ENCODE data around the gene PARD3B. TPM values are rescaled to one million over a fixed set of nuclear protein-coding genes. Genes with fewer than 3 reads are reported as not detected.
A peak's percentile ranks its signal among the peaks of the same experiment; 100 is the strongest.

The PARD3B gene
- total and polyA plus RNA-seq, 2 of the 13 experiments (the other 11 are each of a cell fraction or from before 2014, with no cell fraction given), result 0.71 to 2.3 TPM

- TF ChIP-seq ZNF30 (CRISPR knock-in tag; IDR thresholded peaks at IDR 0.05), result no peak
- TF ChIP-seq SNAPC5 (CRISPR knock-in tag; IDR thresholded peaks at IDR 0.05; ENCODE audit: borderline replicate concordance), result no peak
Observed at GRCh38 chr2:204899983-204900382, 354.7 kb downstream of the PARD3B start (continued).

GRCh38 chr2:204900487-204900886 is 355.2 kb downstream of the PARD3B start:
- no peak overlapping the region for H2AFZ ChIP-seq (ENCODE audit: low read length)
- no peak overlapping the region for H3K27ac ChIP-seq (ENCODE audit: extremely low read length, insufficient read depth, low read length)
- no peak overlapping the region for H3K9ac ChIP-seq (ENCODE audit: insufficient read depth, low read depth, low read length)
- peaks cover 16% of the 10 kb centered on the region for H3K4me1 ChIP-seq (ENCODE audit: insufficient read depth, low read length)
- DNase-seq (ENCODE audit: low spot score), result peak; percentile 43
- POLR2A ChIA-PET, result no interaction called here
- H3K79me2 ChIP-seq (ENCODE audit: insufficient read depth, low read length), result no peaks in the 10 kb centered on the region
- peaks cover 42% of the 10 kb centered on the region for H3K9me3 ChIP-seq (ENCODE audit: low read length)
- H3K36me3 ChIP-seq (replicated peaks in 1 of 2; ENCODE audit: control insufficient read depth in 1 of 2, insufficient read depth in 2 of 2, low read length in 2 of 2), result no peaks in the 10 kb centered on the region
- intact Hi-C loops (cut with micrococcal nuclease; ENCODE audit: unreplicated experiment), result no loop called here
- H3K4me3 ChIP-seq (replicated peaks in 1 of 3; ENCODE audit: insufficient read depth in 1 of 3, low read depth in 2 of 3, low read length in 3 of 3), result no peak overlapping the region
- no peak for ATAC-seq
- H3K4me2 ChIP-seq (ENCODE audit: low read depth, low read length), result no peak overlapping the region
- no peaks in the 10 kb centered on the region for H3K27me3 ChIP-seq (ENCODE audit: control insufficient read depth in 1 of 2, insufficient read depth in 2 of 2, low read length in 2 of 2)
- CTCF ChIA-PET (ENCODE audit: low intra/inter-chr PET ratio, low total read pairs), result no interaction called here
- no peaks in the 10 kb centered on the region for H4K20me1 ChIP-seq (ENCODE audit: insufficient read depth, low read length)
- peak; percentile 23; the same call in 1 of the 2 replicates for TF ChIP-seq GFI1 (CRISPR knock-in tag; IDR thresholded peaks at IDR 0.05; ENCODE audit: borderline replicate concordance)
- TF ChIP-seq ZNF710 (CRISPR knock-in tag; IDR thresholded peaks at IDR 0.05; ENCODE audit: borderline replicate concordance), result no peak
- peak; percentile 81 for TF ChIP-seq BCL6 (CRISPR knock-in tag; IDR thresholded peaks at IDR 0.05)
- TF ChIP-seq TCF7 (IDR thresholded peaks at IDR 0.05; ENCODE audit: low read depth), result 0 out of 2 replicates have a peak, but pooled peaks have one; percentile 7
- TF ChIP-seq SOX5 (CRISPR knock-in tag; IDR thresholded peaks at IDR 0.05; ENCODE audit: borderline replicate concordance), result peak; percentile 44; the same call in 1 of the 2 replicates
- no peak for TF ChIP-seq ZBED4 (CRISPR knock-in tag; IDR thresholded peaks at IDR 0.05; ENCODE audit: borderline replicate concordance)
- peak; percentile 42; the same call in 1 of the 2 replicates for TF ChIP-seq RARA (CRISPR knock-in tag; IDR thresholded peaks at IDR 0.05)
- peak; percentile 41; the same call in 1 of the 2 replicates for TF ChIP-seq CREB1 (IDR thresholded peaks at IDR 0.05)
- TF ChIP-seq CREB1 (CRISPR knock-in tag; IDR thresholded peaks at IDR 0.05), result no peak
- peak; percentile 9; the same call in 1 of the 2 replicates for TF ChIP-seq HMG20A (CRISPR knock-in tag; IDR thresholded peaks at IDR 0.05; ENCODE audit: borderline replicate concordance)
- 5% methylated on average over 2 of the region's 2 CpGs for WGBS (ENCODE audit: low lambda C conversion rate)
- in situ Hi-C loops (cut with HindIII; ENCODE audit: extremely low pct_ligation_motif_present, low pct_unique_long_range_greater_than_20kb), result no loop called here
- no peak for FAIRE-seq
- no TSS peak for BruUV-seq (replicated peaks)

All from HepG2 (cell line).